Caco-2 (cell line): ENCODE measurements around the gene IPO9. TPM values are rescaled to one million over a fixed set of nuclear protein-coding genes. Genes with fewer than 3 reads are reported as not detected.

Source experiments
- BruUV-seq: library from RNA; stranded (reverse); fragments of 400-500 nt; replicated peaks from 2 replicates; lab custom pipeline; 2021; lab: Mats Ljungman, UMichigan
- CTCF ChIA-PET: fragments of 300-600 bp; sonication (Branson Sonifier 250); formaldehyde crosslinking; loops from one replicate; lab custom pipeline; 2022; ENCODE audit warnings: antibody characterized with exemption; lab: Charles Lee
- POLR2A ChIA-PET: fragments of 300-600 bp; sonication (Branson Sonifier 250); formaldehyde crosslinking; loops from one replicate; lab custom pipeline; 2022; ENCODE audit warnings: antibody characterized with exemption; lab: Charles Lee
- DNase-seq, 2 experiments: peaks; one replicate each; pipeline versions ENCODE4 v3.0.0 to v3.0.0-alpha.2; 2020 to 2022
- H3K27me3 ChIP-seq: replicated peaks from 2 replicates; pipeline ENCODE4 v1.6.0; 2011; ENCODE audit warnings: low read length; ENCODE audit not compliant: control insufficient read depth, insufficient read depth
- H3K36me3 ChIP-seq: 2 replicates; pipeline ENCODE4 v1.5.1; 2011; ENCODE audit warnings: low read length; ENCODE audit not compliant: control insufficient read depth, insufficient read depth
- H3K4me1 ChIP-seq: fragments of 250-450 bp; sonication (Bioruptor Pico); 2 replicates; pipeline ENCODE4 v1.5.1; 2020; ENCODE audit warnings: mild to moderate bottlenecking
- H3K4me3 ChIP-seq: 2 replicates; pipeline ENCODE4 v1.5.1; 2011; ENCODE audit warnings: low read depth, mild to moderate bottlenecking, control low read depth, low read length
- H3K9me3 ChIP-seq: fragments of 250-450 bp; sonication (Bioruptor Pico); 2 replicates; pipeline ENCODE4 v1.5.1; 2020; ENCODE audit warnings: mild to moderate bottlenecking, moderate library complexity
- H3K27ac Mint-ChIP-seq: one replicate; pipeline ENCODE4 v1.8.0; 2022; ENCODE audit warnings: mixed read lengths; ENCODE audit not compliant: unreplicated experiment
- H3K27me3 Mint-ChIP-seq: one replicate; pipeline ENCODE4 v1.8.0; 2022; ENCODE audit warnings: mixed read lengths; ENCODE audit not compliant: insufficient read depth, unreplicated experiment
- H3K36me3 Mint-ChIP-seq: one replicate; pipeline ENCODE4 v1.8.0; 2022; ENCODE audit warnings: mild to moderate bottlenecking, mixed read lengths; ENCODE audit not compliant: insufficient read depth, unreplicated experiment
- H3K4me1 Mint-ChIP-seq: one replicate; pipeline ENCODE4 v1.8.0; 2022; ENCODE audit warnings: low read depth, mixed read lengths; ENCODE audit not compliant: unreplicated experiment
- H3K4me3 Mint-ChIP-seq: one replicate; pipeline ENCODE4 v1.8.0; 2022; ENCODE audit warnings: mild to moderate bottlenecking, moderate library complexity, mixed read lengths; ENCODE audit not compliant: unreplicated experiment
- H3K9me3 Mint-ChIP-seq: one replicate; pipeline ENCODE4 v1.8.0; 2022; ENCODE audit warnings: mixed read lengths; ENCODE audit not compliant: unreplicated experiment
- CTCF ChIP-seq, 2 experiments: fragments of 200-600 bp in 1 of 2; IDR thresholded peaks; 1 replicate in 1 of 2; 2 replicates in 1 of 2; pipeline versions ENCODE4 v1.5.1 to v1.8.0; 2011 to 2022; ENCODE audit warnings: antibody characterized with exemption in 1 of 2, control low read depth in 1 of 2, inconsistent platforms in 1 of 2, low read depth in 1 of 2, low read length in 1 of 2, mild to moderate bottlenecking in 1 of 2, moderate library complexity in 1 of 2; ENCODE audit not compliant: insufficient read depth in 1 of 2, severe bottlenecking in 1 of 2, unreplicated experiment in 1 of 2
- intact Hi-C: fragments of 100-400 bp; cut with micrococcal nuclease; formaldehyde crosslinking; loops from one replicate; pipeline ENCODE4 v1.10.0; 2022; ENCODE audit not compliant: unreplicated experiment
- total RNA-seq: library from RNA; stranded (reverse); gene quantifications from 2 replicates; pipeline ENCODE4 v1.2.3, GENCODE V29; 2022

Gene IPO9
- total RNA-seq, 1 experiment from 2014 or later = 107 TPM

DNA sequence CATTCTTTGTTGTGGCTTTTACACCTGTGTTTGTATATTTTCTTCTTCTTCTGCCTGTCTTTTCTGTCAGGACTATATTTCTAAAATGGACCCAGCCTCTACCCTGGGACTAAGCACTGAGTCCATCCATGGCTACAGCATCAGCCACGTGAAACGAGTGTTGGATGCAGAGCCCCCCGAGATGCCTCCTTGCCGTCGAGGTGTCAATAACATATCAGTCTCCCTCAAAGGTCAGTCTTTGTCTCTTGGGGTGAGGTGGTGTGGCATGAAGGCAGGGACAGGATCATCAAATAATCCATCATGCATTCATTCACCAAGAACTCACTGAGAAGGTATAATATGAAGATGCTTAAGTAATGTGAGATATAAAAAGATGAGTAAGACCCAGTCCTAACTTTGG lies 19.1 kb upstream of the IPO9 start:
- Histone ChIP-seq H3K36me3 (no peaks in the 10 kb centered on the region), H3K9me3 (no peaks in the 10 kb centered on the region), H3K27me3 (no peaks in the 10 kb centered on the region), H3K4me3 (no peak overlapping the region), H3K4me1 (no peaks in the 10 kb centered on the region)
- Mint-ChIP-seq H3K9me3 (no peaks in the 10 kb centered on the region), H3K4me1 (no peaks in the 10 kb centered on the region), H3K27ac (no peak overlapping the region), H3K27me3 (peaks cover 4% of the 10 kb centered on the region), H3K4me3 (no peak overlapping the region), H3K36me3 (no peaks in the 10 kb centered on the region)
- no peak for DNase-seq
- ChIA-PET POLR2A (no interaction called here), CTCF (no interaction called here)
- no TSS peak for BruUV-seq
- intact Hi-C loops = no loop called here
- TF ChIP-seq CTCF (IDR thresholded peaks at IDR 0.05; ENCODE audit: insufficient read depth in 1 of 2, low read depth in 1 of 2, low read length in 1 of 2, severe bottlenecking in 1 of 2, unreplicated experiment in 1 of 2) = no peak

DNA sequence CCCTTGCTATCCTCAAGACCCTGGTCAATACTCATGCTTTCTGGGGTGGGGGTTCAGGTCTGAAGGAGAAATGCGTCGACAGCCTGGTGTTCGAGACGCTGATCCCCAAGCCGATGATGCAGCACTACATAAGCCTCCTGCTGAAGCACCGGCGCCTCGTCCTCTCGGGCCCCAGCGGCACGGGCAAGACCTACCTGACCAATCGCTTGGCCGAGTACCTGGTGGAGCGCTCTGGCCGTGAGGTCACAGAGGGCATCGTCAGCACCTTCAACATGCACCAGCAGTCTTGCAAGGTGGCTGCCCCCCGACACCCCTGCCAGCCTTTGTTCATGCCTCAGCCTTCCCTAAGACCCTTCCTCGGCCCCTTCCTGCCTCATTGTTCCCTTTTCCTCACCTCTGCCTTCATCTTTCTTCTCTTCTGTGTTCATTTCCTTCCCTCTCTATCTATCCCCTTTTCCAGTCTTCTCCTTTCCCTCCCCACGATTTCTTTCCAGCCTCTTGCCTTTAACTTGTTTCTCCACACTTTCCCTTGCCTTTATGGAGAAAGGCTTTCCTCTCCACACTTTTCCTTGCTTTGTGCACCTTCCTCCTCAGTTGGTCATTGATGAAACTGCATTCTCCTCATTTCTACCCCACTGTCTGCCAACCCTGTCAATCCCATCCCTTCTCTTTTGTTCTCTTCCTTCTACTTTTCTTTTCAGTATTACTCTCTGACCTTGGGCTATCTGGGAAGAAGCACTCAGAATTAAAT lies 18.3 kb upstream of the IPO9 start:
- peaks cover 4% of the 10 kb centered on the region for H3K27me3 Mint-ChIP-seq
- H3K9me3 ChIP-seq = no peaks in the 10 kb centered on the region
- POLR2A ChIA-PET = no interaction called here
- no peak overlapping the region for H3K4me3 ChIP-seq
- H3K4me3 Mint-ChIP-seq = no peak overlapping the region
- H3K4me1 Mint-ChIP-seq = no peaks in the 10 kb centered on the region
- no peak overlapping the region for H3K27ac Mint-ChIP-seq
- no TSS peak for BruUV-seq
- H3K9me3 Mint-ChIP-seq = no peaks in the 10 kb centered on the region
- intact Hi-C loops = no loop called here
- no peak for DNase-seq
- H3K4me1 ChIP-seq = no peaks in the 10 kb centered on the region
- CTCF ChIA-PET = no interaction called here
- no peaks in the 10 kb centered on the region for H3K36me3 Mint-ChIP-seq
- no peak for TF ChIP-seq CTCF (IDR thresholded peaks at IDR 0.05; ENCODE audit: insufficient read depth in 1 of 2, low read depth in 1 of 2, low read length in 1 of 2, severe bottlenecking in 1 of 2, unreplicated experiment in 1 of 2)
- H3K27me3 ChIP-seq = no peaks in the 10 kb centered on the region
- H3K36me3 ChIP-seq = no peaks in the 10 kb centered on the region

DNA sequence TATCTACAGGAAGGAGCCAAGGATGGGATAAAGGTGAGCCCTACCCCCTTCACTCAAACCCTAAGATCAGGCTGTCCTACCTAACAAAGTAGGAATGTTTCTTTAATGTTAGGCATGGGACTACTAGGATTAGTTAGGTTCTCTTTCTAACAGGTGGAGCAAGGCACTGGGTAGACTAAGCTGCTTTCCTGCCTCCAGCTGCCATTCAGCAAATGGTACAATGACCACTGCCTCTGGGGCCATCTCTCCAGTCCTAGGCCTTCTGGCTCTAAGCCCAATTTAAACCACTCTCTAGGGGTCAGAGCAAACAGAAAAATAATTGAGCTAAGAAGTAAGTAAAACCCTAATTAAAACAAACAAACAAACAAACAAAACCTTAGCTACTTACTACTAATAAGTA lies 15.7 kb upstream of the IPO9 start:
- no peaks in the 10 kb centered on the region for H3K4me1 ChIP-seq
- H3K36me3 ChIP-seq = no peaks in the 10 kb centered on the region
- DNase-seq = no peak
- no peaks in the 10 kb centered on the region for H3K27me3 ChIP-seq
- H3K4me3 ChIP-seq = no peak overlapping the region
- CTCF ChIA-PET = interaction anchor here (1.4 kb wide), 1 partner anchor 16 kb away, joined by 4 read pairs; no protein-coding TSS in a partner anchor
- Mint-ChIP-seq H3K9me3 (no peaks in the 10 kb centered on the region), H3K4me1 (no peaks in the 10 kb centered on the region), H3K27ac (no peak overlapping the region), H3K4me3 (no peak overlapping the region), H3K27me3 (peaks cover 4% of the 10 kb centered on the region), H3K36me3 (no peaks in the 10 kb centered on the region)
- POLR2A ChIA-PET = no interaction called here
- no peak for TF ChIP-seq CTCF (IDR thresholded peaks at IDR 0.05; ENCODE audit: insufficient read depth in 1 of 2, low read depth in 1 of 2, low read length in 1 of 2, severe bottlenecking in 1 of 2, unreplicated experiment in 1 of 2)
- H3K9me3 ChIP-seq = no peaks in the 10 kb centered on the region
- intact Hi-C loops = no loop called here
- BruUV-seq = no TSS peak
